Endodermal cell (in vitro differentiated cells): ENCODE data around the gene TRHDE. TPM values are rescaled to one million over a fixed set of nuclear protein-coding genes. Genes with fewer than 3 reads are reported as not detected.

Experiments used
- DNase-seq: peaks from one replicate; pipeline ENCODE4 v3.0.0-alpha.2; 2017
- H3K27ac ChIP-seq: 2 replicates; pipeline ENCODE4 v1.5.1; 2013; ENCODE audit warnings: mild to moderate bottlenecking, low read depth, low read length, moderate library complexity
- H3K27me3 ChIP-seq: 2 replicates; pipeline ENCODE4 v1.6.1; 2013; ENCODE audit warnings: mild to moderate bottlenecking, low read length, moderate library complexity; ENCODE audit not compliant: insufficient read depth, control insufficient read depth, poor library complexity, severe bottlenecking
- H3K36me3 ChIP-seq: 2 replicates; pipeline ENCODE4 v1.7.0; 2013; ENCODE audit warnings: mild to moderate bottlenecking, low read length, moderate library complexity; ENCODE audit not compliant: control insufficient read depth, insufficient read depth
- H3K4me1 ChIP-seq: one replicate; pipeline ENCODE4 v1.7.0; 2013; ENCODE audit warnings: low read length; ENCODE audit not compliant: control insufficient read depth, insufficient read depth
- H3K4me3 ChIP-seq: 2 replicates; pipeline ENCODE4 v1.5.1; 2013; ENCODE audit warnings: mild to moderate bottlenecking, low read length, moderate library complexity
- H3K9ac ChIP-seq: 2 replicates; pipeline ENCODE4 v1.6.1; 2013; ENCODE audit warnings: mild to moderate bottlenecking, low read length, moderate library complexity; ENCODE audit not compliant: poor library complexity, severe bottlenecking; ENCODE audit errors: extremely low read depth
- H3K9me3 ChIP-seq: 2 replicates; pipeline ENCODE4 v1.6.1; 2013; ENCODE audit warnings: mild to moderate bottlenecking, low read length, moderate library complexity; ENCODE audit not compliant: control insufficient read depth
- H3K27ac Mint-ChIP-seq: 2 replicates; pipeline ENCODE4 v1.8.0; 2020; ENCODE audit warnings: mixed read lengths
- H3K27me3 Mint-ChIP-seq: 2 replicates; pipeline ENCODE4 v1.8.0; 2021; ENCODE audit warnings: mild to moderate bottlenecking, mixed read lengths; ENCODE audit not compliant: insufficient read depth
- H3K36me3 Mint-ChIP-seq: 2 replicates; pipeline ENCODE4 v1.8.0; 2020; ENCODE audit warnings: low read depth, mixed read lengths
- H3K4me1 Mint-ChIP-seq: 2 replicates; pipeline ENCODE4 v1.8.0; 2020; ENCODE audit warnings: mixed read lengths
- H3K4me3 Mint-ChIP-seq: 2 replicates; pipeline ENCODE4 v1.8.0; 2020; ENCODE audit warnings: mild to moderate bottlenecking, moderate library complexity, mixed read lengths
- H3K9me3 Mint-ChIP-seq: 2 replicates; pipeline ENCODE4 v1.8.0; 2020; ENCODE audit warnings: mild to moderate bottlenecking, mixed read lengths
- CTCF ChIP-seq: fragments of 200-600 bp; sonication (generic); conservative IDR thresholded peaks from 2 replicates; pipeline ENCODE4 v1.5.0; 2021; ENCODE audit warnings: antibody characterized with exemption, mild to moderate bottlenecking
- WGBS, 2 experiments: methylation state at CpG; one replicate each; pipeline versions ENCODE4 v1.1.5 to v1.1.7; 2013; ENCODE audit warnings: missing lambda C conversion rate in 2 of 2, mixed read lengths in 1 of 2; ENCODE audit not compliant: insufficient coverage in 1 of 2, insufficient read length in 1 of 2; 5-methylcytosine and 5-hydroxymethylcytosine counted together
- total RNA-seq, 2 donors: library from RNA; stranded (reverse); fragmentation: NEBNext Ultra II Directional in 1 of 2; extraction: Animal tissue kit (Norgen Biotek cat#: 25700) in 1 of 2; gene quantifications; 2 replicates in 1 of 2; 3 replicates in 1 of 2; pipeline ENCODE4 v1.2.1, GENCODE V29; 2021

The TRHDE gene
- total RNA-seq, 2 donors from 2014 or later, result 0.20 to 1.2 TPM

- Mint-ChIP-seq H3K27ac (no peak overlapping the region), H3K36me3 (no peaks in the 10 kb centered on the region), H3K27me3 (no peaks in the 10 kb centered on the region), H3K4me1 (no peaks in the 10 kb centered on the region), H3K9me3 (peaks cover 33% of the 10 kb centered on the region), H3K4me3 (no peak overlapping the region)
- no peak overlapping the region for H3K27ac ChIP-seq
- H3K9me3 ChIP-seq, result peaks cover 20% of the 10 kb centered on the region
- TF ChIP-seq CTCF, result no peak
- H3K4me3 ChIP-seq, result no peak overlapping the region
- H3K4me1 ChIP-seq, result no peaks in the 10 kb centered on the region
- DNase-seq, result no peak
- no peaks in the 10 kb centered on the region for H3K27me3 ChIP-seq
- no peak overlapping the region for H3K9ac ChIP-seq
- H3K36me3 ChIP-seq, result no peaks in the 10 kb centered on the region
- 83 to 98% methylated on average over 1 to 2 of the region's 2 CpGs for WGBS, 2 experiments
Measured at GRCh38 chr12:72448805-72449204, 176.6 kb downstream of the TRHDE start.

DNA sequence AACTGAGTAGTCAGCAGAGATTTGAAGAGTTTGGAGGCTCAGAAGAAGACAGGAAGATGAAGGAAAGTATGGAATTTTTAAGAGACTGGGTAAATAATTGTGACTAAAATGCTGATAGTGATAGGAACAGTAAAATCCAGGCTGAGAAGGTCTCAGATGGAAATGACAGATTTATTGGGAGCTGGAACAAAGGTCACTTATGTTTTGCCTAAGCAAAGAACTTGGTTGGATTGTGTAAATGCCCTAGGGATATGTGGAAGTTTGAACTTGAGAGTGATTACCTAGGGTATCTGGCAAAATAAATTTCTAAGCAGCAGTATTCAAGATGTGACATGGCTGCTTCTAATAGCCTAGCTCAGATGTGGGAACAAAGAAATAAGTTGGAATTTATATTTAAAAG, 180.9 kb downstream of the TRHDE start:
- H3K4me1 Mint-ChIP-seq, result no peaks in the 10 kb centered on the region
- DNase-seq, result no peak

DNA sequence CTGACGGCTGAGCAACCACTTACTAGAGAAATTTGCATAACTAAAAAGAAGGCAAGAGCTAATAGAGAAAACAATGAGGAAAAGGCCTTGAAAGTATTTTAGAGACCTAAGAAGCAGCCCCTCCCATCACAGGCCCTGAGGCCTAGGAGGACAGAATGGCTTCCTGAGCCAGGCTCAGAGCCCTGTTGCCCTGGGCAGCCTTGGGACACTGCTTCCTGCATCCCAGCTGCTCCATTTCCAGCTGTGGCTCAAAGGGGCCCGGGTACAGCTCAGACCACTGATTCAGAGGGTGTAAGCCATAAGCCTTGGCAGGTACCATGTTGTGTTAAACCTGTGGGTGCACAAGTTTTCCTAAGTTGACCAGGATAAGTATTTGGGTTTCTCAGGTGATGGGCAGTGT, 181.4 kb downstream of the TRHDE start:
- Mint-ChIP-seq H3K4me3 (no peak overlapping the region), H3K27me3 (no peaks in the 10 kb centered on the region), H3K27ac (no peak overlapping the region), H3K4me1 (no peaks in the 10 kb centered on the region), H3K36me3 (no peaks in the 10 kb centered on the region), H3K9me3 (peaks cover 20% of the 10 kb centered on the region)
- Histone ChIP-seq H3K9ac (no peak overlapping the region), H3K4me1 (no peaks in the 10 kb centered on the region), H3K27me3 (no peaks in the 10 kb centered on the region), H3K9me3 (peaks cover 33% of the 10 kb centered on the region), H3K4me3 (no peak overlapping the region), H3K27ac (no peak overlapping the region), H3K36me3 (no peaks in the 10 kb centered on the region)
- no peak for DNase-seq
- 85 to 92% methylated on average over 2 of the region's 2 CpGs for WGBS, 2 experiments
- TF ChIP-seq CTCF, result no peak

More for the DNA sequence above, 180.9 kb downstream of the TRHDE start:
- peak overlapping the region; percentile 20 for H3K4me3 ChIP-seq
- no peaks in the 10 kb centered on the region for H3K4me1 ChIP-seq
- H3K9me3 Mint-ChIP-seq, result peaks cover 20% of the 10 kb centered on the region
- peaks cover 33% of the 10 kb centered on the region for H3K9me3 ChIP-seq
- H3K36me3 Mint-ChIP-seq, result no peaks in the 10 kb centered on the region
- no peaks in the 10 kb centered on the region for H3K27me3 Mint-ChIP-seq
- H3K4me3 Mint-ChIP-seq, result no peak overlapping the region
- no peaks in the 10 kb centered on the region for H3K36me3 ChIP-seq
- H3K27me3 ChIP-seq, result no peaks in the 10 kb centered on the region
- H3K27ac ChIP-seq, result no peak overlapping the region
- H3K9ac ChIP-seq, result no peak overlapping the region
- H3K27ac Mint-ChIP-seq, result no peak overlapping the region
- TF ChIP-seq CTCF, result no peak
